Transverse colon (tissue), 4 donors: ENCODE results near the gene CIC. TPM values are rescaled to one million over a fixed set of nuclear protein-coding genes. Genes with fewer than 3 reads are reported as not detected.

Source experiments
- DNase-seq: peaks from one replicate; pipeline ENCODE4 v3.0.0-alpha.2; 2019
- H3K27ac ChIP-seq, 4 donors: fragments of 200-600 bp; sonication (generic); 2 replicates each; pipeline ENCODE4 v1.5.1; 2016 to 2018; ENCODE audit warnings: inconsistent platforms in 4 of 4
- H3K27me3 ChIP-seq: fragments of 200-600 bp; sonication (generic); 2 replicates; pipeline ENCODE4 v1.5.1; 2017; ENCODE audit warnings: inconsistent platforms
- H3K36me3 ChIP-seq, 4 donors: fragments of 200-600 bp; sonication (generic); 2 replicates each; pipeline ENCODE4 v1.5.1; 2017 to 2019; ENCODE audit warnings: inconsistent platforms in 4 of 4
- H3K4me1 ChIP-seq, 4 donors: fragments of 200-600 bp; sonication (generic); 2 replicates each; pipeline ENCODE4 v1.5.1; 2017 to 2020; ENCODE audit warnings: inconsistent platforms in 4 of 4
- H3K4me3 ChIP-seq, 4 donors: fragments of 200-600 bp; sonication (generic); 1 replicate in 1 of 4; 2 replicates in 3 of 4; pipeline versions ENCODE4 v1.5.1 to v1.6.1; 2017 to 2019; ENCODE audit warnings: inconsistent platforms in 4 of 4
- H3K9me3 ChIP-seq, 2 donors: fragments of 200-600 bp; sonication (generic); 2 replicates each; pipeline ENCODE4 v1.5.1; 2017 to 2019; ENCODE audit warnings: inconsistent platforms in 2 of 2
- CTCF ChIP-seq, 5 experiments: fragments of 200-600 bp in 3 of 5; fragments of 450-650 bp in 2 of 5; sonication (generic) in 3 of 5; IDR thresholded peaks; 1 replicate in 2 of 5; 2 replicates in 3 of 5; pipeline ENCODE4 v1.5.1; 2016 to 2017; ENCODE audit warnings: antibody characterized with exemption in 5 of 5, inconsistent platforms in 3 of 5, mild to moderate bottlenecking in 2 of 5, moderate library complexity in 1 of 5
- EP300 ChIP-seq: sonication (generic); formaldehyde crosslinking; IDR thresholded peaks from one replicate; pipeline ENCODE4 v1.6.1; 2017; ENCODE audit warnings: antibody characterized with exemption, low read depth
- POLR2A ChIP-seq: fragments of 450-650 bp; IDR thresholded peaks from one replicate; pipeline ENCODE4 v1.6.1; 2016; ENCODE audit warnings: antibody characterized with exemption, mild to moderate bottlenecking, moderate library complexity
- POLR2AphosphoS5 ChIP-seq, 3 donors: sonication (generic); formaldehyde crosslinking; IDR thresholded peaks; one replicate each; pipeline ENCODE4 v1.6.1; 2016; ENCODE audit warnings: antibody characterized with exemption in 3 of 3
- WGBS, 2 donors: methylation state at CpG; one replicate each; pipeline ENCODE4 v1.1.5; 2018; ENCODE audit warnings: low coverage in 1 of 2; 5-methylcytosine and 5-hydroxymethylcytosine counted together
- in situ Hi-C, 4 donors: fragments of 200-750 bp; cut with MboI; loops; one replicate each; pipeline versions ENCODE4 v1.15.0 to v1.15.1; 2017; ENCODE audit warnings: low sequenced_read_pairs in 3 of 4, low pct_ligation_motif_present in 1 of 4, low pct_unique_long_range_greater_than_20kb in 1 of 4
- intact Hi-C: fragments of 100-400 bp; cut with DNase I; formaldehyde crosslinking; loops from one replicate; pipeline ENCODE4 v1.15.1; 2023; ENCODE audit warnings: low total_unique reads
- total RNA-seq, 4 donors: library from RNA; depleted of rRNA; stranded (reverse); fragments of >200 nt; gene quantifications; one replicate each; pipeline ENCODE4 v1.1.0, GENCODE V29; 2016

Gene CIC
- total RNA-seq, 4 donors from 2014 or later, result 35.1 to 96.5 (median 43.6) TPM

- no peaks in the 10 kb centered on the region for H3K27me3 ChIP-seq
- WGBS, 2 donors, result 97% methylated on average over 23 of the region's 23 CpGs; no CpG with 5 or more reads in 1 of the 2 donors
- H3K4me1 ChIP-seq, result peaks cover 23 to 51% (median 29%) of the 10 kb centered on the region in 4 donors
- intact Hi-C loops, result no loop called here
- no peak overlapping the region for H3K27ac ChIP-seq
- DNase-seq, result no peak
- no peaks in the 10 kb centered on the region for H3K9me3 ChIP-seq
- in situ Hi-C loops, result no loop called here
- no peak overlapping the region for H3K4me3 ChIP-seq
- peaks cover 0 to 12% (median 0%) of the 10 kb centered on the region in 4 donors for H3K36me3 ChIP-seq
- no peak for TF ChIP-seq POLR2AphosphoS5 (IDR thresholded peaks at IDR 0.05)
- no peak for TF ChIP-seq POLR2A
- no peak for TF ChIP-seq EP300
- no peak for TF ChIP-seq CTCF (IDR thresholded peaks at IDR 0.05)
These were observed 3.9 kb downstream of the CIC start for GRCh38 chr19:42272989-42273406.

GRCh38 chr19:42273407-42274064 lies 4.5 kb downstream of the CIC start:
- Histone ChIP-seq H3K4me1 (peaks cover 28 to 56% (median 34%) of the 10 kb centered on the region in 4 donors), H3K27ac (no peak overlapping the region), H3K36me3 (peaks cover 0 to 12% (median 0%) of the 10 kb centered on the region in 4 donors), H3K4me3 (no peak overlapping the region), H3K27me3 (no peaks in the 10 kb centered on the region), H3K9me3 (no peaks in the 10 kb centered on the region)
- TF ChIP-seq EP300 (no peak), CTCF (IDR thresholded peaks at IDR 0.05) (no peak), POLR2A (no peak), POLR2AphosphoS5 (IDR thresholded peaks at IDR 0.05) (no peak)
- DNase-seq, result no peak
- in situ Hi-C loops (no loop called here), intact Hi-C loops (no loop called here)
- 95% methylated on average over 43 of the region's 43 CpGs; no CpG with 5 or more reads in 1 of the 2 donors for WGBS, 2 donors

GRCh38 chr19:42274065-42274682 lies 5.1 kb downstream of the CIC start:
- Histone ChIP-seq H3K36me3 (peaks cover 0 to 12% (median 0%) of the 10 kb centered on the region in 4 donors), H3K27ac (no peak overlapping the region), H3K27me3 (no peaks in the 10 kb centered on the region), H3K4me1 (peaks cover 35 to 63% (median 40%) of the 10 kb centered on the region in 4 donors), H3K9me3 (no peaks in the 10 kb centered on the region), H3K4me3 (no peak overlapping the region)
- TF ChIP-seq EP300 (no peak), POLR2AphosphoS5 (IDR thresholded peaks at IDR 0.05) (no peak), POLR2A (no peak), CTCF (IDR thresholded peaks at IDR 0.05) (no peak)
- in situ Hi-C loops, result no loop called here
- no peak for DNase-seq
- intact Hi-C loops, result no loop called here
- 98 to 100% methylated on average over 1 to 18 of the region's 22 CpGs for WGBS, 2 donors

GRCh38 chr19:42275103-42275502 lies 6.1 kb downstream of the CIC start:
- DNase-seq, result no peak
- H3K36me3 ChIP-seq, result peaks cover 0 to 12% (median 0%) of the 10 kb centered on the region in 4 donors
- peaks cover 34 to 62% (median 42%) of the 10 kb centered on the region in 4 donors for H3K4me1 ChIP-seq
- no peak overlapping the region for H3K27ac ChIP-seq
- in situ Hi-C loops (no loop called here), intact Hi-C loops (no loop called here)
- no peaks in the 10 kb centered on the region for H3K9me3 ChIP-seq
- no peaks in the 10 kb centered on the region for H3K27me3 ChIP-seq
- H3K4me3 ChIP-seq, result no peak overlapping the region
- 71% methylated on average over 7 of the region's 7 CpGs; no CpG with 5 or more reads in 1 of the 2 donors for WGBS, 2 donors
- TF ChIP-seq POLR2A (no peak), POLR2AphosphoS5 (IDR thresholded peaks at IDR 0.05) (no peak), CTCF (IDR thresholded peaks at IDR 0.05) (no peak), EP300 (no peak)
